ENCODE data around the gene ZNF672. TPM values are rescaled to one million over a fixed set of nuclear protein-coding genes. Genes with fewer than 3 reads are reported as not detected.

The ZNF672 gene
- total and polyA plus RNA-seq, 2 of the 13 experiments (the other 11 are each of a cell fraction or from before 2014, with no cell fraction given) = 17.2 to 22.9 TPM

DNA sequence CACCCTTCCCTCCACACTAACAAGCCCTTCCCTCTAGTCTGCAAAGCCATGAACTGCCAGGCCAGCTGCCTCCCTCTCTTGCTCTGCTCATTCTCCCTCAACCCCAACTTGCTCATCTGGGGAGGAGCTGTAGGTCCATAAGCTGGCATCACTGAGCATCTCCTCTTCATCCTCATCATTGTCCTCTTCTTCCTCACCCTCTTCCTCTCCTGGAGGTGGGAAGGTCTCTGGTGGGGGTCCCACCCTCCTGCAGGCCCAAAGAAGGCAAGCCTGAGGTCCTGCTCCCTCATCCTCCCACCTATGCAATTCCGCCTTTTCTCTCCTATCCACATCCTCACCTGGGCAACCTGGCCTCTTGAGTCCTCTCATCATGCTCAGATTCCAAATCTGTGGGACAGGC lies 18.2 kb downstream of the ZNF672 start:
- in situ Hi-C loops (cut with HindIII; ENCODE audit: extremely low pct_ligation_motif_present, low pct_unique_long_range_greater_than_20kb) (no loop called here), intact Hi-C loops (cut with micrococcal nuclease; ENCODE audit: unreplicated experiment) (no loop called here)
- CTCF ChIA-PET (ENCODE audit: low intra/inter-chr PET ratio, low total read pairs) = no interaction called here
- FAIRE-seq (no peak), DNase-seq (ENCODE audit: low spot score) (no peak), ATAC-seq (no peak)
- Histone ChIP-seq H3K9ac (ENCODE audit: insufficient read depth, low read depth, low read length) (no peak overlapping the region), H3K79me2 (ENCODE audit: insufficient read depth, low read length) (peaks cover 18% of the 10 kb centered on the region), H3K4me2 (ENCODE audit: low read depth, low read length) (no peak overlapping the region), H2AFZ (ENCODE audit: low read length) (no peak overlapping the region), H3K27me3 (ENCODE audit: control insufficient read depth in 1 of 2, insufficient read depth in 2 of 2, low read length in 2 of 2) (no peaks in the 10 kb centered on the region; a peak in 1 of 5 replicates), H3K36me3 (replicated peaks in 1 of 2; ENCODE audit: control insufficient read depth in 1 of 2, insufficient read depth in 2 of 2, low read length in 2 of 2) (peaks cover 14 to 40% of the 10 kb centered on the region in 2 experiments), H4K20me1 (ENCODE audit: insufficient read depth, low read length) (0 out of 2 replicates have a peak, but pooled peaks cover 2% of the 10 kb centered on the region), H3K4me3 (replicated peaks in 1 of 3; ENCODE audit: insufficient read depth in 1 of 3, low read depth in 2 of 3, low read length in 3 of 3) (no peak overlapping the region), H3K27ac (ENCODE audit: extremely low read length, insufficient read depth, low read length) (no peak overlapping the region), H3K4me1 (ENCODE audit: insufficient read depth, low read length) (peaks cover 37% of the 10 kb centered on the region), H3K9me3 (ENCODE audit: low read length) (no peaks in the 10 kb centered on the region)
- WGBS (ENCODE audit: low lambda C conversion rate) = 100% methylated on average over 1 of the region's 1 CpG
- TF ChIP-seq PPARG (CRISPR knock-in tag; conservative IDR thresholded peaks at IDR 0.05) (no peak), NR1H2 (CRISPR knock-in tag; IDR thresholded peaks at IDR 0.05; ENCODE audit: borderline replicate concordance, low read depth) (no peak), HMG20A (CRISPR knock-in tag; IDR thresholded peaks at IDR 0.05; ENCODE audit: borderline replicate concordance) (no peak), MAF1 (CRISPR knock-in tag; IDR thresholded peaks at IDR 0.05; ENCODE audit: borderline replicate concordance) (no peak), MAFG (CRISPR knock-in tag; IDR thresholded peaks at IDR 0.05) (no peak), ZNF207 (IDR thresholded peaks at IDR 0.05; ENCODE audit: borderline replicate concordance) (no peak), SP1 (IDR thresholded peaks at IDR 0.05) (no peak), SP1 (CRISPR knock-in tag; IDR thresholded peaks at IDR 0.05) (no peak), NFIC (IDR thresholded peaks at IDR 0.05; ENCODE audit: low read length) (no peak), ZNF547 (CRISPR knock-in tag; IDR thresholded peaks at IDR 0.05) (no peak)
- TF ChIP-seq, protein P1, sequence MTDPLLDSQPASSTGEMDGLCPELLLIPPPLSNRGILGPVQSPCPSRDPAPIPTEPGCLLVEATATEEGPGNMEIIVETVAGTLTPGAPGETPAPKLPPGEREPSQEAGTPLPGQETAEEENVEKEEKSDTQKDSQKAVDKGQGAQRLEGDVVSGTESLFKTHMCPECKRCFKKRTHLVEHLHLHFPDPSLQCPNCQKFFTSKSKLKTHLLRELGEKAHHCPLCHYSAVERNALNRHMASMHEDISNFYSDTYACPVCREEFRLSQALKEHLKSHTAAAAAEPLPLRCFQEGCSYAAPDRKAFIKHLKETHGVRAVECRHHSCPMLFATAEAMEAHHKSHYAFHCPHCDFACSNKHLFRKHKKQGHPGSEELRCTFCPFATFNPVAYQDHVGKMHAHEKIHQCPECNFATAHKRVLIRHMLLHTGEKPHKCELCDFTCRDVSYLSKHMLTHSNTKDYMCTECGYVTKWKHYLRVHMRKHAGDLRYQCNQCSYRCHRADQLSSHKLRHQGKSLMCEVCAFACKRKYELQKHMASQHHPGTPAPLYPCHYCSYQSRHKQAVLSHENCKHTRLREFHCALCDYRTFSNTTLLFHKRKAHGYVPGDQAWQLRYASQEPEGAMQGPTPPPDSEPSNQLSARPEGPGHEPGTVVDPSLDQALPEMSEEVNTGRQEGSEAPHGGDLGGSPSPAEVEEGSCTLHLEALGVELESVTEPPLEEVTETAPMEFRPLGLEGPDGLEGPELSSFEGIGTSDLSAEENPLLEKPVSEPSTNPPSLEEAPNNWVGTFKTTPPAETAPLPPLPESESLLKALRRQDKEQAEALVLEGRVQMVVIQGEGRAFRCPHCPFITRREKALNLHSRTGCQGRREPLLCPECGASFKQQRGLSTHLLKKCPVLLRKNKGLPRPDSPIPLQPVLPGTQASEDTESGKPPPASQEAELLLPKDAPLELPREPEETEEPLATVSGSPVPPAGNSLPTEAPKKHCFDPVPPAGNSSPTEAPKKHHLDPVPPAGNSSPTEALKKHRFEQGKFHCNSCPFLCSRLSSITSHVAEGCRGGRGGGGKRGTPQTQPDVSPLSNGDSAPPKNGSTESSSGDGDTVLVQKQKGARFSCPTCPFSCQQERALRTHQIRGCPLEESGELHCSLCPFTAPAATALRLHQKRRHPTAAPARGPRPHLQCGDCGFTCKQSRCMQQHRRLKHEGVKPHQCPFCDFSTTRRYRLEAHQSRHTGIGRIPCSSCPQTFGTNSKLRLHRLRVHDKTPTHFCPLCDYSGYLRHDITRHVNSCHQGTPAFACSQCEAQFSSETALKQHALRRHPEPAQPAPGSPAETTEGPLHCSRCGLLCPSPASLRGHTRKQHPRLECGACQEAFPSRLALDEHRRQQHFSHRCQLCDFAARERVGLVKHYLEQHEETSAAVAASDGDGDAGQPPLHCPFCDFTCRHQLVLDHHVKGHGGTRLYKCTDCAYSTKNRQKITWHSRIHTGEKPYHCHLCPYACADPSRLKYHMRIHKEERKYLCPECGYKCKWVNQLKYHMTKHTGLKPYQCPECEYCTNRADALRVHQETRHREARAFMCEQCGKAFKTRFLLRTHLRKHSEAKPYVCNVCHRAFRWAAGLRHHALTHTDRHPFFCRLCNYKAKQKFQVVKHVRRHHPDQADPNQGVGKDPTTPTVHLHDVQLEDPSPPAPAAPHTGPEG (CRISPR knock-in tag; IDR thresholded peaks at IDR 0.05) = no peak
- TF ChIP-seq, protein P2, sequence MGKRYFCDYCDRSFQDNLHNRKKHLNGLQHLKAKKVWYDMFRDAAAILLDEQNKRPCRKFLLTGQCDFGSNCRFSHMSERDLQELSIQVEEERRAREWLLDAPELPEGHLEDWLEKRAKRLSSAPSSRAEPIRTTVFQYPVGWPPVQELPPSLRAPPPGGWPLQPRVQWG (CRISPR knock-in tag; IDR thresholded peaks at IDR 0.05; ENCODE audit: borderline replicate concordance, low read depth) = no peak
- POLR2A ChIA-PET = no interaction called here
- no TSS peak for BruUV-seq (replicated peaks)

Data from HepG2 (cell line).